ENCODE measurements around the gene MSI2.

The MSI2 gene

GRCh38 chr17:57543230-57543629, 286.9 kb downstream of the MSI2 start:
- no peaks in the 10 kb centered on the region for H3K27me3 ChIP-seq (ENCODE audit: control insufficient read depth, insufficient read depth, low read length)
- no peaks in the 10 kb centered on the region for H3K36me3 ChIP-seq (ENCODE audit: control insufficient read depth, low read depth, low read length)
- H3K9ac ChIP-seq (ENCODE audit: low read length): no peak overlapping the region
- peaks cover 42% of the 10 kb centered on the region for H3K4me1 ChIP-seq (ENCODE audit: control insufficient read depth, low read depth, low read length)
- no peak overlapping the region for H3K4me3 ChIP-seq (ENCODE audit: low read length)
- no peak overlapping the region for H3K27ac ChIP-seq (ENCODE audit: low read length)
- H3K9me3 ChIP-seq (ENCODE audit: control insufficient read depth, low read depth, low read length): no peaks in the 10 kb centered on the region

- Histone ChIP-seq H3K4me3 (ENCODE audit: low read length) (no peak overlapping the region), H3K9me3 (ENCODE audit: control insufficient read depth, low read depth, low read length) (no peaks in the 10 kb centered on the region), H3K4me1 (ENCODE audit: control insufficient read depth, low read depth, low read length) (peaks cover 41% of the 10 kb centered on the region), H3K27ac (ENCODE audit: low read length) (no peak overlapping the region), H3K9ac (ENCODE audit: low read length) (no peak overlapping the region), H3K36me3 (ENCODE audit: control insufficient read depth, low read depth, low read length) (no peaks in the 10 kb centered on the region), H3K27me3 (ENCODE audit: control insufficient read depth, insufficient read depth, low read length) (no peaks in the 10 kb centered on the region)
Observed at GRCh38 chr17:57544401-57544800, 288.1 kb downstream of the MSI2 start.

- Histone ChIP-seq H3K4me1 (ENCODE audit: control insufficient read depth, low read depth, low read length) (peaks cover 47% of the 10 kb centered on the region), H3K9ac (ENCODE audit: low read length) (no peak overlapping the region), H3K27ac (ENCODE audit: low read length) (no peak overlapping the region), H3K27me3 (ENCODE audit: control insufficient read depth, insufficient read depth, low read length) (no peaks in the 10 kb centered on the region), H3K9me3 (ENCODE audit: control insufficient read depth, low read depth, low read length) (no peaks in the 10 kb centered on the region), H3K4me3 (ENCODE audit: low read length) (no peak overlapping the region), H3K36me3 (ENCODE audit: control insufficient read depth, low read depth, low read length) (no peaks in the 10 kb centered on the region)
Observed at GRCh38 chr17:57544834-57545463, 288.6 kb downstream of the MSI2 start.

GRCh38 chr17:57545731-57546342, 289.5 kb downstream of the MSI2 start:
- Histone ChIP-seq H3K9me3 (ENCODE audit: control insufficient read depth, low read depth, low read length) (no peaks in the 10 kb centered on the region), H3K27me3 (ENCODE audit: control insufficient read depth, insufficient read depth, low read length) (no peaks in the 10 kb centered on the region), H3K36me3 (ENCODE audit: control insufficient read depth, low read depth, low read length) (no peaks in the 10 kb centered on the region), H3K4me1 (ENCODE audit: control insufficient read depth, low read depth, low read length) (peaks cover 56% of the 10 kb centered on the region), H3K4me3 (ENCODE audit: low read length) (no peak overlapping the region), H3K9ac (ENCODE audit: low read length) (no peak overlapping the region), H3K27ac (ENCODE audit: low read length) (no peak overlapping the region)

GRCh38 chr17:57548421-57549410, 292.4 kb downstream of the MSI2 start:
- H3K36me3 ChIP-seq (ENCODE audit: control insufficient read depth, low read depth, low read length): no peaks in the 10 kb centered on the region
- H3K4me1 ChIP-seq (ENCODE audit: control insufficient read depth, low read depth, low read length): peaks cover 72% of the 10 kb centered on the region
- H3K4me3 ChIP-seq (ENCODE audit: low read length): no peak overlapping the region
- H3K9ac ChIP-seq (ENCODE audit: low read length): no peak overlapping the region
- H3K9me3 ChIP-seq (ENCODE audit: control insufficient read depth, low read depth, low read length): no peaks in the 10 kb centered on the region
- no peak overlapping the region for H3K27ac ChIP-seq (ENCODE audit: low read length)
- no peaks in the 10 kb centered on the region for H3K27me3 ChIP-seq (ENCODE audit: control insufficient read depth, insufficient read depth, low read length)

GRCh38 chr17:57549468-57549867, 293.1 kb downstream of the MSI2 start:
- H3K27me3 ChIP-seq (ENCODE audit: control insufficient read depth, insufficient read depth, low read length): no peaks in the 10 kb centered on the region
- H3K4me1 ChIP-seq (ENCODE audit: control insufficient read depth, low read depth, low read length): peaks cover 72% of the 10 kb centered on the region

GRCh38 chr17:57550016-57550415, 293.7 kb downstream of the MSI2 start:
- no peak overlapping the region for H3K27ac ChIP-seq (ENCODE audit: low read length)

More at GRCh38 chr17:57549468-57549867, 293.1 kb downstream of the MSI2 start:
- Histone ChIP-seq H3K36me3 (ENCODE audit: control insufficient read depth, low read depth, low read length) (no peaks in the 10 kb centered on the region), H3K9ac (ENCODE audit: low read length) (no peak overlapping the region), H3K9me3 (ENCODE audit: control insufficient read depth, low read depth, low read length) (no peaks in the 10 kb centered on the region), H3K4me3 (ENCODE audit: low read length) (no peak overlapping the region), H3K27ac (ENCODE audit: low read length) (no peak overlapping the region)

GRCh38 chr17:57550668-57551315, 294.5 kb downstream of the MSI2 start:
- Histone ChIP-seq H3K36me3 (ENCODE audit: control insufficient read depth, low read depth, low read length) (no peaks in the 10 kb centered on the region), H3K27me3 (ENCODE audit: control insufficient read depth, insufficient read depth, low read length) (no peaks in the 10 kb centered on the region), H3K9ac (ENCODE audit: low read length) (no peak overlapping the region), H3K27ac (ENCODE audit: low read length) (no peak overlapping the region), H3K4me3 (ENCODE audit: low read length) (no peak overlapping the region), H3K9me3 (ENCODE audit: control insufficient read depth, low read depth, low read length) (no peaks in the 10 kb centered on the region), H3K4me1 (ENCODE audit: control insufficient read depth, low read depth, low read length) (peaks cover 63% of the 10 kb centered on the region)

More at GRCh38 chr17:57550016-57550415, 293.7 kb downstream of the MSI2 start:
- Histone ChIP-seq H3K9me3 (ENCODE audit: control insufficient read depth, low read depth, low read length) (no peaks in the 10 kb centered on the region), H3K4me3 (ENCODE audit: low read length) (no peak overlapping the region), H3K27me3 (ENCODE audit: control insufficient read depth, insufficient read depth, low read length) (no peaks in the 10 kb centered on the region), H3K9ac (ENCODE audit: low read length) (no peak overlapping the region), H3K36me3 (ENCODE audit: control insufficient read depth, low read depth, low read length) (no peaks in the 10 kb centered on the region), H3K4me1 (ENCODE audit: control insufficient read depth, low read depth, low read length) (peaks cover 69% of the 10 kb centered on the region)

- H3K9me3 ChIP-seq (ENCODE audit: control insufficient read depth, low read depth, low read length): no peaks in the 10 kb centered on the region
- H3K27ac ChIP-seq (ENCODE audit: low read length): no peak overlapping the region
- H3K36me3 ChIP-seq (ENCODE audit: control insufficient read depth, low read depth, low read length): no peaks in the 10 kb centered on the region
- H3K27me3 ChIP-seq (ENCODE audit: control insufficient read depth, insufficient read depth, low read length): no peaks in the 10 kb centered on the region
- peaks cover 63% of the 10 kb centered on the region for H3K4me1 ChIP-seq (ENCODE audit: control insufficient read depth, low read depth, low read length)
- H3K9ac ChIP-seq (ENCODE audit: low read length): no peak overlapping the region
- no peak overlapping the region for H3K4me3 ChIP-seq (ENCODE audit: low read length)
Observed at GRCh38 chr17:57551321-57552079, 295.2 kb downstream of the MSI2 start.

GRCh38 chr17:57552114-57552624, 295.8 kb downstream of the MSI2 start:
- Histone ChIP-seq H3K27ac (ENCODE audit: low read length) (no peak overlapping the region), H3K4me1 (ENCODE audit: control insufficient read depth, low read depth, low read length) (peaks cover 63% of the 10 kb centered on the region)

More at GRCh38 chr17:57552114-57552624, 295.8 kb downstream of the MSI2 start:
- H3K4me3 ChIP-seq (ENCODE audit: low read length): no peak overlapping the region
- H3K36me3 ChIP-seq (ENCODE audit: control insufficient read depth, low read depth, low read length): no peaks in the 10 kb centered on the region
- no peaks in the 10 kb centered on the region for H3K27me3 ChIP-seq (ENCODE audit: control insufficient read depth, insufficient read depth, low read length)
- H3K9me3 ChIP-seq (ENCODE audit: control insufficient read depth, low read depth, low read length): no peaks in the 10 kb centered on the region
- H3K9ac ChIP-seq (ENCODE audit: low read length): no peak overlapping the region

All from iPS-18a (cell line).